HepG2 (cell line): ENCODE data around the gene NMRAL1. TPM values are rescaled to one million over a fixed set of nuclear protein-coding genes. Genes with fewer than 3 reads are reported as not detected.
A peak's percentile ranks its signal among the peaks of the same experiment; 100 is the strongest.

Experiments used
- ATAC-seq: fragments of 200-7000 bp; cut with Tn5 transposase; 3 replicates; pipeline ENCODE4 v1.9.1; 2020; ENCODE audit warnings: mild to moderate bottlenecking, moderate library complexity
- BruUV-seq: library from RNA; stranded (reverse); fragments of 400-500 nt; replicated peaks from 2 replicates; lab custom pipeline; 2021; lab: Mats Ljungman, UMichigan
- CTCF ChIA-PET: fragments of 300-600 bp; formaldehyde crosslinking; extraction: SDS; loops from one replicate; lab custom pipeline; 2021; ENCODE audit warnings: low total read pairs, inconsistent platforms, low intra/inter-chr PET ratio; lab: Yijun Ruan, JAX
- POLR2A ChIA-PET: fragments of 350-600 bp; sonication (Branson Sonifier 250); formaldehyde crosslinking; loops from one replicate; lab custom pipeline; 2020; ENCODE audit warnings: antibody characterized with exemption, inconsistent platforms; lab: Yijun Ruan, JAX
- DNase-seq: peaks from one replicate; pipeline ENCODE4 v3.0.0-alpha.2; 2015; ENCODE audit warnings: low spot score
- FAIRE-seq: peaks from 3 replicates; lab custom pipeline; 2011; peaks lifted over from hg19 to GRCh38; lab: Jason Lieb, UNC
- H2AFZ ChIP-seq: one replicate; pipeline ENCODE4 v1.6.1; 2011; ENCODE audit warnings: low read length, inconsistent platforms
- H3K27ac ChIP-seq: fragments of 300-600 bp; 3 replicates; pipeline ENCODE4 v1.8.0; 2011; ENCODE audit warnings: mixed run types, mild to moderate bottlenecking, mixed read lengths, low read length, inconsistent platforms; ENCODE audit not compliant: insufficient read depth; ENCODE audit errors: extremely low read length
- H3K27me3 ChIP-seq, 2 experiments: fragments of 200-600 bp in 1 of 2; 2 replicates in 1 of 2; 3 replicates in 1 of 2; pipeline versions ENCODE4 v1.6.0 to v1.8.0; 2011; ENCODE audit warnings: low read length in 2 of 2, mild to moderate bottlenecking in 2 of 2, moderate library complexity in 2 of 2, inconsistent platforms in 1 of 2; ENCODE audit not compliant: insufficient read depth in 2 of 2, control insufficient read depth in 1 of 2
- H3K36me3 ChIP-seq, 2 experiments: fragments of 200-600 bp in 1 of 2; replicated peaks in 1 of 2; 2 replicates in 1 of 2; 3 replicates in 1 of 2; pipeline versions ENCODE4 v1.5.1 to v1.8.0; 2011; ENCODE audit warnings: low read length in 2 of 2, inconsistent platforms in 1 of 2; ENCODE audit not compliant: insufficient read depth in 2 of 2, control insufficient read depth in 1 of 2
- H3K4me1 ChIP-seq: 2 replicates; pipeline ENCODE4 v1.5.1; 2012; ENCODE audit warnings: low read length, inconsistent platforms; ENCODE audit not compliant: insufficient read depth
- H3K4me2 ChIP-seq: 2 replicates; pipeline ENCODE4 v1.6.0; 2011; ENCODE audit warnings: low read depth, low read length, inconsistent platforms
- H3K4me3 ChIP-seq, 3 experiments: fragments of 200-600 bp in 1 of 3; sonication (generic), shearing (Covaris generic) in 1 of 3; replicated peaks in 1 of 3; 2 replicates each; pipeline ENCODE4 v1.5.1; 2011 to 2016; ENCODE audit warnings: low read length in 3 of 3, inconsistent platforms in 2 of 3, low read depth in 2 of 3, mild to moderate bottlenecking in 2 of 3, control low read depth in 1 of 3, mixed read lengths in 1 of 3; ENCODE audit not compliant: insufficient read depth in 1 of 3
- H3K79me2 ChIP-seq: one replicate; pipeline ENCODE4 v1.6.1; 2011; ENCODE audit warnings: low read length, inconsistent platforms; ENCODE audit not compliant: insufficient read depth
- H3K9ac ChIP-seq: 2 replicates; pipeline ENCODE4 v1.6.0; 2011; ENCODE audit warnings: mild to moderate bottlenecking, low read depth, low read length, inconsistent platforms; ENCODE audit not compliant: insufficient read depth
- H3K9me3 ChIP-seq: 2 replicates; pipeline ENCODE4 v1.5.1; 2012; ENCODE audit warnings: mild to moderate bottlenecking, low read length
- H4K20me1 ChIP-seq: 2 replicates; pipeline ENCODE4 v1.6.0; 2011; ENCODE audit warnings: inconsistent platforms, mild to moderate bottlenecking, low read length, moderate library complexity; ENCODE audit not compliant: insufficient read depth
- ARNTL ChIP-seq: sonication (generic); formaldehyde crosslinking; IDR thresholded peaks from 2 replicates; pipeline ENCODE4 v1.4.0; 2020; ENCODE audit warnings: mild to moderate bottlenecking, missing genetic modification reagents
- CCDC6 ChIP-seq: sonication (generic); formaldehyde crosslinking; IDR thresholded peaks from 2 replicates; pipeline ENCODE4 v1.8.1; 2022; ENCODE audit warnings: mild to moderate bottlenecking, missing genetic modification reagents, moderate library complexity
- CTCF ChIP-seq: sonication (generic); formaldehyde crosslinking; IDR thresholded peaks from 2 replicates; pipeline ENCODE4 v1.5.0; 2020; ENCODE audit warnings: mild to moderate bottlenecking, missing genetic modification reagents, moderate library complexity
- HMG20A ChIP-seq: IDR thresholded peaks from 2 replicates; pipeline ENCODE4 v1.6.1; 2016; ENCODE audit warnings: borderline replicate concordance
- MED8 ChIP-seq: sonication (generic); formaldehyde crosslinking; IDR thresholded peaks from 2 replicates; pipeline ENCODE4 v1.8.1; 2023; ENCODE audit warnings: mild to moderate bottlenecking, missing genetic modification reagents; ENCODE audit not compliant: insufficient replicate concordance
- SRF ChIP-seq: IDR thresholded peaks from 2 replicates; pipeline ENCODE4 v1.6.1; 2011; ENCODE audit warnings: mild to moderate bottlenecking, low read depth, low read length, moderate library complexity
- TAF1 ChIP-seq: sonication (generic); formaldehyde crosslinking; IDR thresholded peaks from 2 replicates; pipeline ENCODE4 v1.4.0; 2020; ENCODE audit warnings: missing genetic modification reagents
- TRIM24 ChIP-seq: sonication (generic); formaldehyde crosslinking; IDR thresholded peaks from 2 replicates; pipeline ENCODE4 v1.8.0; 2022; ENCODE audit warnings: mild to moderate bottlenecking, missing genetic modification reagents
- TSC22D2 ChIP-seq: sonication (generic); formaldehyde crosslinking; IDR thresholded peaks from 2 replicates; pipeline ENCODE4 v1.5.1; 2020; ENCODE audit warnings: missing genetic modification reagents, mild to moderate bottlenecking, borderline replicate concordance
- XBP1 ChIP-seq: sonication (generic); formaldehyde crosslinking; IDR thresholded peaks from 2 replicates; pipeline ENCODE4 v1.5.0; 2020; ENCODE audit warnings: missing genetic modification reagents
- ZNF333 ChIP-seq: sonication (generic); formaldehyde crosslinking; IDR thresholded peaks from 2 replicates; pipeline ENCODE4 v1.4.0; 2020; ENCODE audit warnings: mild to moderate bottlenecking, missing genetic modification reagents, borderline replicate concordance
- ZNF878 ChIP-seq: sonication (generic); formaldehyde crosslinking; IDR thresholded peaks from 2 replicates; pipeline ENCODE4 v1.8.1; 2023; ENCODE audit warnings: mild to moderate bottlenecking, missing genetic modification reagents, moderate library complexity
- WGBS: methylation state at CpG from one replicate; pipeline ENCODE4 v1.1.6; 2017; ENCODE audit warnings: low lambda C conversion rate; 5-methylcytosine and 5-hydroxymethylcytosine counted together
- in situ Hi-C: cut with HindIII; loops from 2 replicates; pipeline ENCODE4 v1.10.0; 2017; ENCODE audit warnings: low pct_unique_long_range_greater_than_20kb; ENCODE audit not compliant: extremely low pct_ligation_motif_present
- intact Hi-C: fragments of 100-400 bp; cut with micrococcal nuclease; formaldehyde crosslinking; loops from one replicate; pipeline ENCODE4 v1.10.0; 2022; ENCODE audit not compliant: unreplicated experiment
- polyA plus RNA-seq, 8 experiments: library from polyadenylated mRNA; depleted of rRNA in 3 of 8; stranded (reverse) in 7 of 8; unstranded in 1 of 8; fragments of >200 nt; fragmentation: Illumina TruSeq in 4 of 8; extraction: Trizol in 4 of 8; gene quantifications; 2 replicates each; pipeline versions ENCODE4 v1.2.1 to v1.2.3, GENCODE V29; 2011 to 2016; ENCODE audit warnings: low read depth in 4 of 8, missing spikeins in 1 of 8, mixed read lengths in 1 of 8; ENCODE audit not compliant: insufficient read depth in 1 of 8
- total RNA-seq, 5 experiments: library from RNA; depleted of rRNA; stranded (reverse); fragments of >200 nt; fragmentation: Illumina TruSeq; extraction: Trizol; gene quantifications; 2 replicates each; pipeline ENCODE4 v1.2.3, GENCODE V29; 2016; ENCODE audit warnings: low read depth in 1 of 5

The NMRAL1 gene
- total and polyA plus RNA-seq, 2 of the 13 experiments (the other 11 are each of a cell fraction or from before 2014, with no cell fraction given), result 30.8 to 33.1 TPM

- 88% methylated on average over 7 of the region's 7 CpGs for WGBS
- 0 out of 2 replicates have a peak overlapping the region, but pooled peaks have one; percentile 80 for H3K9ac ChIP-seq
Observed at GRCh38 chr16:4414187-4414917, 60.1 kb downstream of the NMRAL1 start.

More at GRCh38 chr16:4414187-4414917, 60.1 kb downstream of the NMRAL1 start:
- Histone ChIP-seq H3K4me3 (no peak overlapping the region), H3K27me3 (no peaks in the 10 kb centered on the region; a peak in 1 of 5 replicates), H3K36me3 (peaks cover 4 to 15% of the 10 kb centered on the region in 2 experiments; a peak in 3 of 5 replicates), H2AFZ (no peak overlapping the region), H3K9me3 (no peaks in the 10 kb centered on the region), H3K27ac (no peak overlapping the region), H3K79me2 (peaks cover 14% of the 10 kb centered on the region)
- no peak for DNase-seq
- no TSS peak for BruUV-seq
- intact Hi-C loops (no loop called here), in situ Hi-C loops (no loop called here)
- POLR2A ChIA-PET, result interaction anchor here (1.2 to 1.8 kb wide), 4 partner anchors 41 to 48 kb away, joined by 3 to 8 read pairs (median 5); no protein-coding TSS in a partner anchor
- FAIRE-seq, result no peak
- TF ChIP-seq TSC22D2 (CRISPR knock-in tag) (no peak), XBP1 (CRISPR knock-in tag) (no peak), TRIM24 (CRISPR knock-in tag) (no peak), HMG20A (CRISPR knock-in tag) (no peak), TAF1 (CRISPR knock-in tag) (no peak), ARNTL (CRISPR knock-in tag) (no peak), ZNF333 (no peak), CCDC6 (CRISPR knock-in tag) (no peak), CTCF (CRISPR knock-in tag) (no peak), SRF (no peak), ZNF878 (CRISPR knock-in tag) (no peak), MED8 (CRISPR knock-in tag) (no peak)
- TF ChIP-seq, all 625 proteins: peak for 0
- no peak for ATAC-seq
- peaks cover 20% of the 10 kb centered on the region for H3K4me1 ChIP-seq
- no peaks in the 10 kb centered on the region for H4K20me1 ChIP-seq
- CTCF ChIA-PET, result no interaction called here
- H3K4me2 ChIP-seq, result peak overlapping the region; percentile 100; the same call in 1 of the 2 replicates
